HG03521 (cell line): ENCODE measurements around the gene AFG3L2.

Experiments used
- ATAC-seq: cut with Tn5 transposase; IDR thresholded peaks from one replicate; pipeline ENCODE4 v1.9.1; 2021; ENCODE audit warnings: mild to moderate bottlenecking, moderate library complexity; ENCODE audit not compliant: unreplicated experiment

The AFG3L2 gene

DNA sequence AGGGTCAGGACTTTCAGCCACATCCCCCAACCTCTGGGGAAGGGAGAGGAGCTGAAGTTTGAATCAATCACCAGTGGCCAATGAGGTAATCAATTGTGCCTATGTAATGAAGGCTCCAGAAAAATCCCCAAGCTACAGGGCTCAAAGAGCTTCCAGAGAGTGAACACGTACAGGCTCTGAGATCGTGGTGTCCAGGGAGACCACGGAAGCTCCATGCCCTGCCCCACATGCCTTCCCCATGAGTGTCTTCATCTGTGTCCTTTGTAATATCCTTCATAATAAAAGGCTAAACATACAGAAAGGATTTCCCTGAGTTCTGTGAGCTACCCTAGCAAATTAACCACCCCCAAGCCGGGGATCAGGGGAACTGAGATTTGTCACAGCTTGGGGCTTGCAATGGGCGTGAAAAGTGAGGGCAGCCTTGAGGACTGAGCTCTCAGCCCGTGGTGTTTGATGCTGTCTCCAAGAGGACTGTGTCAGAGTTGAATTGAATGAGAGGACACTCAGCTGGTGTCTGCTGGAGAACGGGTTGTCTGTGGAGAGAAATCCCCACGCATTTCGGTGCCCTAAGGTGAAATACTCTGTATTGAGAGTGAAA is 94.5 kb downstream of the AFG3L2 start:
- ATAC-seq: no peak

DNA sequence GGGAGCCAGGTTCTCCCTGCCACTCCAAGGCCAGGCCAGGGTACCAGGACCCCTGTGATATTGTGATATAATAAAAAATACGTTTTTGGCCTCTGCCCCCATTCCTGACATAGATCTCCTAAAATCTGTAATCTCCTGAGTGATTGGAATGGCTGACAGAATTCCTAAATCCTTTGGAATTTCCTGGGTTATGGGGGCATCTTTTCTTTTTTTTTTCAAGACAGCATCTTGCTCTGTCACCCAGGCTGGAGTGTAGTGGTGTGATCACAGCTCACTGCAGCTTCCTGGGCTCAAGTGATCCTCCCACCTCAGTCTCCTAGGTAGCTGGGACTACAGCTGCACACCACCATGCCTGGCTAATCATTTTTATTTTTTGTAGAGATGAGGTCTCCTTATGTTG is 95.2 kb downstream of the AFG3L2 start:
- no peak for ATAC-seq

DNA sequence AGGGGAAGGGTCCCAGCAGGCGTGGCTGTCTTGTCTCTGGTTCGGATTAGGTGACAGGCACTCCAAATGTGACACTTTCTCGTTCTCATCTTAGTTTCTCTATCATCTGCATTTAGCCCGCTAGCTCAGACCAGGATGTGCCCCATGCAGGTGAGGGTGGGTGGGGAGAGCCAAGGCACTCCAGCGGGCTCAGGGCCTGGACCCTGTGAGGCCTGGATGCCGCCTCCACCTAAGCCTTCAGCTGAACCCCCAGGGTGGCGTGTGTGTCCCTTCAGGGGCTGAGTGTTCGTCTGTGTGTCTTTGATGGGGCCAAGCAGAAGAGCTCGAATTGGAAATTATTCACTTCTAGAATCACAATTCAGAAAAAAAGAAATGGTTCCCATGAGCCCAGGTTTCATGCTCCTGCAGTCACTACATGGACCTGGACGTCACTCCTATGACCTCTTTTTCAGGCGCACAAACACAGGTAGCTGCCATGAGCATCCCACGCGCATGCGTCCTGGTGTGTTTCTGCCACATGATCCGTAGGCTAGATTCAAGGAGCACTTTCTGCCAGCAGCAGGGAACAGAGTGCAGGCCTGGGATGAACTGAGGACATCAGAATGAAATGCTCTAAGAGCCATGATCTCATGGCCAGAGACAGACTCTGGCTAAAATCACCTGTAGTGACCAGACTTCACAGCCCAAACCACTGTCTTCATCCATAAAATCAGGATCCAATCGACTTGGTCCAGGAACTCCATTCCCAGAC is 97.1 kb downstream of the AFG3L2 start:
- no peak for ATAC-seq
